H9 (cell line): Measurements from ENCODE around the gene IST1. TPM values are rescaled to one million over a fixed set of nuclear protein-coding genes. Genes with fewer than 3 reads are reported as not detected.

Experiments
- DNase-seq: peaks from one replicate; pipeline ENCODE4 v3.0.0-alpha.2; 2017
- H2AFZ ChIP-seq: one replicate; pipeline ENCODE4 v1.6.1; 2013; ENCODE audit warnings: mild to moderate bottlenecking, low read length, control low read depth, moderate library complexity
- H2AK5ac ChIP-seq: 2 replicates; pipeline ENCODE4 v1.6.1; 2013; ENCODE audit warnings: low read length, control low read depth, mixed read lengths; ENCODE audit not compliant: insufficient read length
- H2BK120ac ChIP-seq: one replicate; pipeline ENCODE4 v1.6.1; 2013; ENCODE audit warnings: low read depth, mild to moderate bottlenecking, low read length, control low read depth, inconsistent platforms; ENCODE audit not compliant: poor library complexity, severe bottlenecking
- H2BK12ac ChIP-seq: 2 replicates; pipeline ENCODE4 v1.6.1; 2013; ENCODE audit warnings: low read length, control low read depth, mixed read lengths, low read depth; ENCODE audit not compliant: insufficient read length
- H2BK15ac ChIP-seq: 2 replicates; pipeline ENCODE4 v1.6.1; 2013; ENCODE audit warnings: low read depth, low read length, control low read depth
- H2BK20ac ChIP-seq: one replicate; pipeline ENCODE4 v1.6.1; 2013; ENCODE audit warnings: low read depth, mild to moderate bottlenecking, low read length, control low read depth, inconsistent platforms; ENCODE audit not compliant: poor library complexity, severe bottlenecking
- H2BK5ac ChIP-seq: 2 replicates; pipeline ENCODE4 v1.6.1; 2013; ENCODE audit warnings: low read length, control low read depth, mixed read lengths; ENCODE audit not compliant: insufficient read length
- H3K14ac ChIP-seq: 2 replicates; pipeline ENCODE4 v1.6.1; 2013; ENCODE audit warnings: low read length, control low read depth; ENCODE audit not compliant: insufficient read depth
- H3K18ac ChIP-seq: 2 replicates; pipeline ENCODE4 v1.6.1; 2013; ENCODE audit warnings: low read depth, mild to moderate bottlenecking, mixed read lengths, low read length, control low read depth; ENCODE audit not compliant: insufficient read length
- H3K23ac ChIP-seq: 2 replicates; pipeline ENCODE4 v1.6.1; 2013; ENCODE audit warnings: low read length, control low read depth, mixed read lengths, low read depth; ENCODE audit not compliant: insufficient read length
- H3K23me2 ChIP-seq: 2 replicates; pipeline ENCODE4 v1.6.1; 2013; ENCODE audit warnings: low read depth, mild to moderate bottlenecking, mixed read lengths, low read length, control low read depth; ENCODE audit not compliant: insufficient read length, poor library complexity, severe bottlenecking
- H3K27ac ChIP-seq: 2 replicates; pipeline ENCODE4 v1.5.1; 2013; ENCODE audit warnings: low read length, control low read depth, mixed read lengths, low read depth; ENCODE audit not compliant: insufficient read length
- H3K27me3 ChIP-seq: 2 replicates; pipeline ENCODE4 v1.6.1; 2013; ENCODE audit warnings: low read length, control low read depth, inconsistent platforms; ENCODE audit not compliant: insufficient read depth
- H3K4ac ChIP-seq: 2 replicates; pipeline ENCODE4 v1.6.1; 2013; ENCODE audit warnings: low read depth, mild to moderate bottlenecking, control low read depth, inconsistent platforms, low read length, moderate library complexity
- H3K4me1 ChIP-seq: 2 replicates; pipeline ENCODE4 v1.6.1; 2013; ENCODE audit warnings: low read length, control low read depth, inconsistent platforms; ENCODE audit not compliant: insufficient read depth
- H3K4me2 ChIP-seq: 2 replicates; pipeline ENCODE4 v1.6.1; 2013; ENCODE audit warnings: low read length, control low read depth, mixed read lengths; ENCODE audit not compliant: insufficient read length, insufficient read depth
- H3K56ac ChIP-seq: 2 replicates; pipeline ENCODE4 v1.6.1; 2013; ENCODE audit warnings: low read depth, mild to moderate bottlenecking, mixed read lengths, low read length, control low read depth; ENCODE audit not compliant: insufficient read length
- H3K79me1 ChIP-seq: 2 replicates; pipeline ENCODE4 v1.6.1; 2013; ENCODE audit warnings: low read depth, mild to moderate bottlenecking, moderate library complexity, low read length, control low read depth, inconsistent platforms; ENCODE audit not compliant: insufficient read depth, poor library complexity, severe bottlenecking
- H3K79me2 ChIP-seq: 2 replicates; pipeline ENCODE4 v1.6.1; 2013; ENCODE audit warnings: low read length, control low read depth, inconsistent platforms; ENCODE audit not compliant: insufficient read depth
- H3K9ac ChIP-seq: 2 replicates; pipeline ENCODE4 v1.6.1; 2013; ENCODE audit warnings: low read length, control low read depth, mixed read lengths; ENCODE audit not compliant: insufficient read length; ENCODE audit errors: extremely low read depth
- H3K9me3 ChIP-seq: one replicate; pipeline ENCODE4 v1.6.1; 2013; ENCODE audit warnings: low read depth, low read length, inconsistent platforms; ENCODE audit not compliant: control insufficient read depth
- H3T11ph ChIP-seq: one replicate; pipeline ENCODE4 v1.6.1; 2013; ENCODE audit warnings: mild to moderate bottlenecking, low read length, control low read depth, inconsistent platforms
- H4K20me1 ChIP-seq: one replicate; pipeline ENCODE4 v1.6.1; 2013; ENCODE audit not compliant: control insufficient read depth, insufficient read length, insufficient read depth
- H4K5ac ChIP-seq: 2 replicates; pipeline ENCODE4 v1.6.1; 2013; ENCODE audit warnings: low read depth, mild to moderate bottlenecking, mixed read lengths, low read length, control low read depth; ENCODE audit not compliant: insufficient read length
- H4K8ac ChIP-seq: replicated peaks from 2 replicates; pipeline ENCODE4 v1.6.1; 2013; ENCODE audit warnings: low read length, control low read depth, mixed read lengths, low read depth; ENCODE audit not compliant: insufficient read length
- H4K91ac ChIP-seq: 2 replicates; pipeline ENCODE4 v1.6.1; 2013; ENCODE audit warnings: low read depth, mild to moderate bottlenecking, moderate library complexity, mixed read lengths, low read length, control low read depth; ENCODE audit not compliant: insufficient read length
- H3K27ac Mint-ChIP-seq, 3 experiments: 2 replicates in 2 of 3; 3 replicates in 1 of 3; pipeline ENCODE4 v1.8.0; 2020 to 2021; ENCODE audit warnings: mixed read lengths in 3 of 3, mild to moderate bottlenecking in 1 of 3, moderate library complexity in 1 of 3
- H3K27me3 Mint-ChIP-seq: 2 replicates; pipeline ENCODE4 v1.8.0; 2021; ENCODE audit warnings: low read depth, mild to moderate bottlenecking, moderate library complexity, mixed read lengths
- H3K36me3 Mint-ChIP-seq, 3 experiments: 2 replicates in 2 of 3; 3 replicates in 1 of 3; pipeline ENCODE4 v1.8.0; 2020 to 2021; ENCODE audit warnings: low read depth in 3 of 3, mixed read lengths in 3 of 3; ENCODE audit not compliant: insufficient read depth in 1 of 3
- H3K4me1 Mint-ChIP-seq, 2 experiments: 2 replicates each; pipeline ENCODE4 v1.8.0; 2020; ENCODE audit warnings: mixed read lengths in 2 of 2
- H3K4me3 Mint-ChIP-seq, 2 experiments: 2 replicates in 1 of 2; 3 replicates in 1 of 2; pipeline ENCODE4 v1.8.0; 2020 to 2021; ENCODE audit warnings: mild to moderate bottlenecking in 2 of 2, mixed read lengths in 2 of 2, moderate library complexity in 1 of 2
- H3K9me3 Mint-ChIP-seq, 2 experiments: 2 replicates in 1 of 2; 3 replicates in 1 of 2; pipeline ENCODE4 v1.8.0; 2020; ENCODE audit warnings: mild to moderate bottlenecking in 2 of 2, mixed read lengths in 2 of 2, moderate library complexity in 1 of 2
- WGBS: extraction: QIAGEN DNeasy Blood & Tissue Kit; methylation state at CpG from one replicate; pipeline ENCODE4 v1.1.7; 2013; ENCODE audit warnings: missing lambda C conversion rate, low lambda C conversion rate, mixed read lengths; ENCODE audit not compliant: insufficient read length; ENCODE audit errors: extremely low coverage; 5-methylcytosine and 5-hydroxymethylcytosine counted together
- total RNA-seq: library from RNA; stranded (reverse); gene quantifications from 2 replicates; pipeline ENCODE4 v1.2.1, GENCODE V29; 2021
- TF ChIP-seq, protein P1 (sequence below): fragments of 200-600 bp; sonication (generic); conservative IDR thresholded peaks from 3 replicates; pipeline ENCODE4 v1.8.0; 2021; ENCODE audit warnings: antibody characterized with exemption, mild to moderate bottlenecking

IST1 gene
- total RNA-seq, 1 experiment from 2014 or later: 263 TPM

DNA sequence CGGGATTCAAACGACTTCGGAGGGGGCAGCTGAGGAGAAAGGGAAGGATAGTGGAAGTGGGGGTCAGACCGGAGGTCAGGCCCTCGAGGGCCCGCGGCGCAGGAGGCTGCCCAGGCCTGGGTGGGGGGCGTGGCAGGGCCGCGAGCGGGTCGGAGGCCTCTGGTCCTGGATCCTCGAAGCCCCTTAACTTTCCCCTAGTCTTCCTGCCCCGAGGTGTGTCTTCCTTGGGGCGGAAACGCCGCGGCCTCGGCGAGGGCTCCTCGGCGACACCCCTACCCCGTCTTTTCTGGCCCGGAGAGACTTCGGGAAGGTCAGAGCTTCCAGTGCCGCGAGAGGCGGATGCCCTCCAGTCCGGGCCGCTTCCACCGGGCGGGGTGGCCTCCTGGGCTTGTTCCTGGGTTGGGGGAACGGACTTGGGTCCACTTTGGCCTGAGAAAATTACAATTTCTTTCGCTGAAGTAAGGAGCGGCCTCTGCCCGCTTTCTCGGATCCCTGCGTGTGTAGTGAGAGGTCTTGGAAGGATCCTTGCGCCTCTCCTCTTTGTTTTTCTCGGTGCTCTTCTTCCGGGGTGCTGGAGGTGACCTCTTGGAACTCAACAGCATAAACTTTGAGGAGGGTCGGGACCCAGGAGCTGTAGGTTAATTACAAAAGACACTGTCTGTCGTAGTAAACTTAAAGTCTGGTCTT lies 491 bp downstream of the IST1 start:
- no CpG with 5 or more reads among the region's 44 CpGs for WGBS
- Histone ChIP-seq H2AK5ac (no peak overlapping the region), H3K79me1 (no peaks in the 10 kb centered on the region), H3K9me3 (no peaks in the 10 kb centered on the region), H3K27me3 (no peaks in the 10 kb centered on the region), H3K79me2 (peaks cover 36% of the 10 kb centered on the region; the same call in 1 of the 2 replicates), H3K4me2 (peak overlapping the region; percentile 87), H4K5ac (no peak overlapping the region), H2BK12ac (no peak overlapping the region), H4K8ac (no peak overlapping the region), H3K4me1 (no peaks in the 10 kb centered on the region), H4K91ac (no peak overlapping the region), H3K4ac (no peak overlapping the region), H2BK120ac (no peak overlapping the region), H3K23ac (no peak overlapping the region), H3T11ph (no peak overlapping the region), H3K56ac (no peak overlapping the region), H2BK15ac (no peak overlapping the region), H2BK20ac (no peak overlapping the region), H2BK5ac (no peak overlapping the region), H3K9ac (peak overlapping the region; percentile 95), H3K18ac (peak overlapping the region; percentile 62), H3K23me2 (peaks cover 7% of the 10 kb centered on the region), H3K27ac (no peak overlapping the region), H3K14ac (peak overlapping the region; percentile 90), H2AFZ (no peak overlapping the region), H4K20me1 (no peaks in the 10 kb centered on the region)
- no peaks in the 10 kb centered on the region; the same call in 1 of the 2 replicates for H3K27me3 Mint-ChIP-seq
- peaks cover 6 to 13% (median 12%) of the 10 kb centered on the region in 3 experiments for H3K36me3 Mint-ChIP-seq
- DNase-seq: no peak
- peak overlapping the region; percentile 97 to 98 (median 98) for H3K27ac Mint-ChIP-seq
- peak overlapping the region; percentile 97 to 98 for H3K4me3 Mint-ChIP-seq
- TF ChIP-seq, protein P1, sequence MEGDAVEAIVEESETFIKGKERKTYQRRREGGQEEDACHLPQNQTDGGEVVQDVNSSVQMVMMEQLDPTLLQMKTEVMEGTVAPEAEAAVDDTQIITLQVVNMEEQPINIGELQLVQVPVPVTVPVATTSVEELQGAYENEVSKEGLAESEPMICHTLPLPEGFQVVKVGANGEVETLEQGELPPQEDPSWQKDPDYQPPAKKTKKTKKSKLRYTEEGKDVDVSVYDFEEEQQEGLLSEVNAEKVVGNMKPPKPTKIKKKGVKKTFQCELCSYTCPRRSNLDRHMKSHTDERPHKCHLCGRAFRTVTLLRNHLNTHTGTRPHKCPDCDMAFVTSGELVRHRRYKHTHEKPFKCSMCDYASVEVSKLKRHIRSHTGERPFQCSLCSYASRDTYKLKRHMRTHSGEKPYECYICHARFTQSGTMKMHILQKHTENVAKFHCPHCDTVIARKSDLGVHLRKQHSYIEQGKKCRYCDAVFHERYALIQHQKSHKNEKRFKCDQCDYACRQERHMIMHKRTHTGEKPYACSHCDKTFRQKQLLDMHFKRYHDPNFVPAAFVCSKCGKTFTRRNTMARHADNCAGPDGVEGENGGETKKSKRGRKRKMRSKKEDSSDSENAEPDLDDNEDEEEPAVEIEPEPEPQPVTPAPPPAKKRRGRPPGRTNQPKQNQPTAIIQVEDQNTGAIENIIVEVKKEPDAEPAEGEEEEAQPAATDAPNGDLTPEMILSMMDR: no peak
- peaks cover 11 to 17% of the 10 kb centered on the region in 2 experiments for H3K4me1 Mint-ChIP-seq
- peaks cover 0 to 2% of the 10 kb centered on the region in 2 experiments; a peak in 1 of 5 replicates for H3K9me3 Mint-ChIP-seq
